ENCODE results near the gene MTHFD1L.
"Not testable (repeated sequence)": the region's sequence is repeated elsewhere in the genome, so short reads cannot be mapped to it uniquely, and the experiment has no call there.

The MTHFD1L gene
- total RNA-seq, result 6.7 to 14.5 (median 9.7) reads per million in 4 donors

DNA sequence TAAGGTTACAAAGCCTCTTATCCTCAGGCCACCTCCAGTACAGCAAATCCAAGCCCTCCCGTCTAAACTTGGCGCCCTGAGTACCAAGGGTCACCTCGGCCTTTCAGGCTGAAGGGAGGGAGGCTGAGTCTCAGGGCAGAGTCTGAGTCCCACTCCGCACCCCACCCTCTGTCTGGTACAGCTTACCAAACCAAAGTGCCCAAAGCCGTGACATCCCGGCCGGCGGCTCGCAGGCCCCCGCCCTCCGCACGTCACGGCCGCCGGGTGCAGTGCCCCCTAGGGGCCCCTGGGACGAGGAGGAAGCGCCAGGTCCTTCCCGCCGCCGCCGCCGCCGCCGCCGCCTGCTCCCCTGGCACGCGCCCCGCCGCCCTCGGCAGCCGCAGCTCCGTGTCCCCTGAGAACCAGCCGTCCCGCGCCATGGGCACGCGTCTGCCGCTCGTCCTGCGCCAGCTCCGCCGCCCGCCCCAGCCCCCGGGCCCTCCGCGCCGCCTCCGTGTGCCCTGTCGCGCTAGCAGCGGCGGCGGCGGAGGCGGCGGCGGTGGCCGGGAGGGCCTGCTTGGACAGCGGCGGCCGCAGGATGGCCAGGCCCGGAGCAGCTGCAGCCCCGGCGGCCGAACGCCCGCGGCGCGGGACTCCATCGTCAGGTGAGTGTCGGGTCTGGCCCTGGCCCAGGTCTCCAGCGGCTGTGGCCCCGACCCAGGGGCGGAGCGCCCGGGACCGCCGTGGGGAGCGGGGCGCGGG is at the start of gene MTHFD1L:
Gene MTHFD1L (plus strand): TSS at position 297 of the 741 bp plus-strand sequence. CDS start 121 bp downstream, at position 418.
- DNase-seq, result peak; percentile 42 to 85 (median 56)

GRCh38 chr6:150816554-150816953 is 48.9 kb upstream of the MTHFD1L start:
- DNase-seq, result not testable (repeated sequence)

- no peak for DNase-seq
Measured at GRCh38 chr6:150822932-150823331, 42.6 kb upstream of the MTHFD1L start.

- DNase-seq, result no peak
Measured at GRCh38 chr6:150826788-150827187, 38.7 kb upstream of the MTHFD1L start.

- not testable (repeated sequence) for DNase-seq
Measured at GRCh38 chr6:150828107-150828506, 37.4 kb upstream of the MTHFD1L start.

DNA sequence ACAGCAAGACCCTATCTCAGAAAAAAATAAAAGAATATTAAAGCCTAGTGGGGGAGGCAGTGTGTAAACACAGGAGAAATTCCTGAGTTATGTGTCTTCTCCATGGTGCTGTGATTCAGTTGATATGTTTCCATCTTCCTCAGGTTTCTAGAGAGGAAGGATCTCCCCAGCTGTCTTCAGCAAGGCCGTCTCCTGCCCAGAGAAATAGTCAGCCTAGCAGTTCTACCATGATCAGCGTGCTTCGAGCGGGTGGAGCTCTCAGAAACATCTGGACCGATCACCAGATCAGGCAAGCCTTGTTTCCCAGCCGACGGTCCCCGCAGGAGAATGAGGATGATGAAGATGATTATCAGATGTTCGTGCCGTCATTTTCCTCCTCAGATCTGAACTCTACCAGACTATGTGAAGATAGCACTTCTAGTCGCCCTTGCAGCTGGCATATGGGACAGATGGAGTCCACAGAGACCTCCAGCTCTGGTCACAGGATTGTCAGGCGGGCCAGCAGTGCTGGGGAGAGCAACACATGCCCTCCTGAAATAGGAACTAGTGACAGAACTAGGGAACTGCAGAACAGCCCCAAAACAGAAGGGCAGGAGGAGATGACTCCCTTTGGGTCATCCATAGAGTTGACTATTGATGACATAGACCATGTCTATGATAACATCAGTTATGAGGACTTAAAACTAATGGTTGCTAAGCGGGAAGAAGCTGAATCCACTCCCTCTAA is 34.9 kb upstream of the MTHFD1L start:
- no peak for DNase-seq

- no peak for DNase-seq
Measured at GRCh38 chr6:150831577-150831976, 33.9 kb upstream of the MTHFD1L start.

DNA sequence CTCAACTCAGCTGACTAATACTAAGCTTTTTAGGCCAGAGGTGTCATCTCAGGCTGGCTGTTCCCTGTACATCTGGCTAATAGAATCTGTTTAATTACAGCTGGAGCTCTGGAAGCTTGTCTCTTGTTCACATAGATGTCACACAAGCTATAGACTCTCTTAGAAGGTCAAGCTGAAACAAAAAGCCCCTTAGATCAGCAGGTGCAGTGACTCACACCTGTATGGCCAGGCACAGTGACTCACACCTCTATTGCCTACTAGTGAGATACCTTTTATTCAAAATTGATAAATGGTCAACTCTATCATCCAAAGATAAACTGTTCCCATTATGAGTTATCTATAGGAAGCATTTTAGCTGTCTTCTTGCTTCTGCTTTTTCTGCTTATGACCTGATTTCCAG is 29.9 kb upstream of the MTHFD1L start:
- no peak for DNase-seq

DNA sequence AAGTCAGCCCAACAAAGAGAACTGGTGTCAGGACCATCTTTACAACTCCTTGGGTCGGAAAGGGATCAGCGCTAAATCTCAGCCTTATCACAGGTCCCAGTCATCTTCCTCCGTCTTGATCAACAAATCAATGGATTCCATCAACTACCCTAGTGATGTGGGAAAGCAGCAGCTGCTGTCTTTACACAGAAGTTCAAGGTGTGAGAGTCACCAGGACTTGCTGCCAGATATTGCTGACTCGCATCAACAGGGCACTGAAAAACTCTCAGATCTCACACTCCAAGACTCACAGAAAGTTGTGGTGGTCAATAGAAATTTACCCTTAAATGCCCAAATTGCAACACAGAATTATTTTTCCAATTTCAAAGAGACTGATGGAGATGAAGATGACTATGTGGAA is 25.3 kb upstream of the MTHFD1L start:
- DNase-seq, result no peak

DNA sequence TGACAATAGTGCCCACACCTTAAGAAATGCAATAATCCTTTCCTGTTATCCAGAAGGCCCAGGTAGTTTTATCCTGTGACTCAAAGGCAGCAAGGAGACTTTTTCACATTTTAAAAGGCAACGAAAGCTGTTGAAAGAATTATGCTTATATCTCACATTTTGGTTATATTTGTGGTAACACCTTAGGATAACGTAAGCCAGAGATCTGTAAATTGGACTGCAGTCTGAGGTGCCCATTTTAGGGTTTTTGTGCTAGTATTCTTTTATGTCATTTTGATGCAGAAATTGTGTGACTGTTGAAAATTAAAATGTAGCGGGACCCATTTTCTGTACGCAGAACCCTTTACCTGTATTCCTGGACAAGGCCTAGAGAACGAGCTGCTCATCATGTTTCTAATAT is 24.3 kb upstream of the MTHFD1L start:
- DNase-seq, result no peak

DNA sequence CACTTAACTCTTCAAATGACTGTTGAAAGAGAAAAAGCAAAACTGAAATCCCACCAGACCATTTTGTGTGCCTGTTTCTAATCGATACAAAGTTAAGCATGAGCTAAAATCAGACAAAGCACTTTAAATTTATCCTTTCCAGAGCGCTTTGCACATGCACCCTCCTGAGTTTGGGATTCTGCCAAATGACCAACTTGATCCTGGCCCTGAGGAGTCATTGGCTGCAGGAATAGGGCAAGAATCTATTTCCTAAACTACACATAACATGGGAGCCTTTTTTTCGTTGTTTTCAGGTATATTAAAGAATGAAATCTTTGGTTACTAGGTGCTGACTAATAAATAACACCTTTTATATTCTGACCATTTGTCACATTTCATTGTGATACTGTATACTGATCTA is 23.8 kb upstream of the MTHFD1L start:
- DNase-seq, result no peak

- no peak for DNase-seq
Measured at GRCh38 chr6:150844371-150844770, 21.1 kb upstream of the MTHFD1L start.

DNA sequence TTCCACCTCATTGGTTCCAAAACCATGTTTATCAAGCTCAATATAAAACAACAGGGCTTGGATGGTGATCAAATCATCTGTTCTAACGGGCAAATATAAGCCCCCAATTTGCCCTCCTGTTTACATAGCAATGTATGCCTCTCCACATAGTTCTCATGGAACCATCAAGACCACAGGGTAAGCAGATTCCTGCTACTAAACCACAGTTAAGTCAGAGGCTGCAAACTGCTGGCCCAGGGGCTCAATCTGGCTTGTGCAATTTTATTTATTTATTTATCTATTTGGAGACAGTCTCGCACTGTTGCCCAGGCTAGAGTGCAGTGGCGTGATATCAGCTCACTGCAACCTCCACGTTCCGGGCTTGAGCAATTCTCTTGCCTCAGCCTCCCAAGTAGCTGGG is 18.9 kb upstream of the MTHFD1L start:
- no peak for DNase-seq

DNA sequence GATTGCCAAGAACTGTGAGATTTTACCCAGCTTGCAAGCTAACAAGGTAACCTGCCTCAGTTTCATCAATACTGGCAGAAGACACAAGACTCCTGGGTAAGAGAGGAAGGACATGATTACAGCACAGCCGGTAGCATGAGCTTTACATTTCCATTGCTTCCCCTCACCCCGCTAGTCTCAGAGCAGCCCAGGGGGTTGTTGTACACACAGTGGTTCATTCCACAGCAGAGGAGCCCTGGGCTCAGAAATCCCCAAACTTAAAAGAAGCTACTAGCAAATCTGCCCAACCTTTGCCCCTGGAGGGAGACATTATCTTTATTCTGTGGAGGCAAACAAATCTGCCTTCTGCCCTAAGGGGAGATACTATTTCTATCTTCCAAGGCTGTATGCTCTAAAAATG is 17.1 kb upstream of the MTHFD1L start:
- no peak for DNase-seq

- not testable (repeated sequence) for DNase-seq
Measured at GRCh38 chr6:150854392-150854791, 11.1 kb upstream of the MTHFD1L start.

DNA sequence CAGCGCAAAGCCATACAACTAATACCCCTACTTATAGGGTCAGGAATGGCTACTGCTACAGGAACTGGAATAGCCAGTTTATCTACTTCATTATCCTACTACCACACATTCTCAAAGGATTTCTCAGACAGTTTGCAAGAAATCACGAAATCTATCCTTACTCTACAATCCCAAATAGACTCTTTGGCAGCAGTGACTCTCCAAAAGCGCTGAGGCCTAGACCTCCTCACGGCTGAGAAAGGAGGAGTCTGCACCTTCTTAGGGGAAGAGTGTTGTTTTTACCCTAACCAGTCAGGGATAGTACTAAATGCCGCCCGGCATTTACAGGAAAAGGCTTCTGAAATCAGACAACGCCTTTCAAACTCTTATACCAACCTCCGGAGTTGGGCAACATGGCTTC is 10.3 kb upstream of the MTHFD1L start:
- not testable (repeated sequence) for DNase-seq

- DNase-seq, result no peak
Measured at GRCh38 chr6:150857062-150857944, 8.2 kb upstream of the MTHFD1L start.

- no peak for DNase-seq
Measured at GRCh38 chr6:150857945-150858308, 7.6 kb upstream of the MTHFD1L start.

DNA sequence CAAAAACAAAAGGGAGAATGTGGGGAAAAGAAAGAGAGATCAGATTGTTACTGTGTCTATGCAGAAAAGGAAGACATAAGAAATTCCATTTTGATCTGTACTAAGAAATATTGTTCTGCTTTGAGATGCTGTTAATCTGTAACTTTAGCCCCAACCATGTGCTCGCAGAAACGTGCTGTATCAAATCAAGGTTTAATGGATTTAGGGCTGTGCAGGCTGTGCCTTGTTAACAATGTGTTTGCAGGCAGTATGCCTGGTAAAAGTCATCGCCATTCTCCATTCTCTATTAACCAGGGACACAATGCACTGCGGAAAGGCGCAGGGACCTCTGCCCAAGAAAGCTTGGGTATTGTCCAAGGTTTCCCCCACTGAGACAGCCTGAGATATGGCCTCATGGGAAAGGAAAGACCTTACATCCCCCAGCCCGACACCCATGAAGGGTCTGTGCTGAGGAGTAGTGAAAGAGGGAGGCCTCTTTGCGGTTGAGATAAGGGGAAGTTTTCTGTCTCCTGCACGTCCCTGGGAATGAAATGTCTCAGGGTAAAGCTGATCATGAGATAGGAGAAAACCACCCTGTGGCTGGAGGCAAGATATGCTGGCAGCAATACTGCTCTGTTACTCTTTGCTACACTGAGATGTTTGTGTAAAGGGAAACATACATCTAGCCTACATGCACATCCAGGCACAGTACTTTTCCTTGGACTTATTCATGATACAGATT is 3.9 kb upstream of the MTHFD1L start:
- not testable (repeated sequence) for DNase-seq

GRCh38 chr6:150863213-150863928 is 2.1 kb upstream of the MTHFD1L start:
- DNase-seq, result no peak

- DNase-seq, result no peak
Measured at GRCh38 chr6:150865043-150865405, 478 bp upstream of the MTHFD1L start.
